Stimulated activated memory B cell treated with anti-CD40 and anti-IgM and Interleukin-4, amounts not matched to agents 10 μg/mL and 1 μg/mL and 100 μg/mL, for 72 hours (primary cell): ENCODE data around the gene LEMD3.
A peak's percentile ranks its signal among the peaks of the same experiment; 100 is the strongest.

Experiments
- ATAC-seq: fragments of 150-1000 bp; cut with Tn5 transposase; 2 replicates; pipeline ENCODE4 v1.10.0; 2021
- H3K27ac Mint-ChIP-seq: one replicate; pipeline ENCODE4 v1.8.0; 2022; ENCODE audit warnings: mild to moderate bottlenecking, mixed read lengths
- H3K27me3 Mint-ChIP-seq: one replicate; pipeline ENCODE4 v1.8.0; 2022; ENCODE audit warnings: mixed read lengths
- H3K36me3 Mint-ChIP-seq: one replicate; pipeline ENCODE4 v1.8.0; 2022; ENCODE audit warnings: mixed read lengths
- H3K4me1 Mint-ChIP-seq: one replicate; pipeline ENCODE4 v1.8.0; 2022; ENCODE audit warnings: mixed read lengths
- H3K4me3 Mint-ChIP-seq: one replicate; pipeline ENCODE4 v1.8.0; 2022; ENCODE audit warnings: mild to moderate bottlenecking, moderate library complexity, mixed read lengths
- H3K9me3 Mint-ChIP-seq: one replicate; pipeline ENCODE4 v1.8.0; 2022; ENCODE audit warnings: mixed read lengths

Gene LEMD3

DNA sequence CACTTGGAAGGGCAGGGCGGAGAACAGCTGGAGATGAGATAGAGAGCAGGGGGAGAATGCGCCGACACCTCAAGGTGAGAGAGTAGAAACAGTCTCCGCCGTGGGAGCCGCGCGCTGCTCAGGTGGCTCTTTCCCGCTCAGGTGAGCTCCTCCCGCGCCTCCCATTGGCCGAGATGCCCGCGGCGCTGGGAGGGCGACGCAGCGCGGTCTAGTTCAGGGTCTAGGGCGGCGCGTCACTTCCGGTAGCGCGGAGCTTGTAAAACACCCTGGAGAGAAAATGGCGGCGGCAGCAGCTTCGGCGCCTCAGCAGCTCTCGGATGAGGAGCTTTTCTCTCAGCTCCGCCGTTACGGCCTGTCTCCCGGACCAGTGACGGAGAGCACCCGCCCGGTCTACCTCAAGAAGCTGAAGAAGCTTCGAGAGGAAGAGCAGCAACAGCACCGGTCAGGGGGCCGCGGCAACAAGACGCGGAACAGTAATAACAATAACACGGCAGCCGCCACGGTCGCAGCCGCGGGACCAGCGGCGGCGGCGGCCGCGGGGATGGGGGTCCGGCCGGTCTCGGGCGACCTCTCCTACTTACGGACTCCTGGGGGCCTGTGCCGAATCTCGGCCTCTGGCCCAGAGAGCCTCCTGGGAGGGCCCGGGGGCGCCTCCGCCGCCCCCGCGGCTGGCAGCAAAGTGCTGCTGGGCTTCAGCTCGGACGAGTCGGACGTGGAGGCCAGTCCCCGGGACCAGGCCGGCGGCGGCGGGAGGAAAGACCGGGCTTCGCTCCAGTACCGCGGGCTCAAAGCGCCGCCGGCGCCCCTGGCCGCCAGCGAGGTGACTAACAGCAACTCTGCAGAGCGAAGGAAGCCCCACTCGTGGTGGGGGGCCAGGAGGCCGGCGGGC, at the start of gene LEMD3:
Gene LEMD3 (plus strand): TSS at position 264 of the 889 bp plus-strand sequence. CDS start 14 bp downstream, at position 278.
- H3K4me1 Mint-ChIP-seq = peaks cover 21% of the 10 kb centered on the region
- H3K27me3 Mint-ChIP-seq = no peaks in the 10 kb centered on the region
- H3K36me3 Mint-ChIP-seq = no peaks in the 10 kb centered on the region
- peak within 1 kb of the TSS; percentile 92 for H3K27ac Mint-ChIP-seq
- H3K9me3 Mint-ChIP-seq = no peaks in the 10 kb centered on the region
- peak within 1 kb of the TSS; percentile 90 for H3K4me3 Mint-ChIP-seq
- ATAC-seq = peak; percentile 98

DNA sequence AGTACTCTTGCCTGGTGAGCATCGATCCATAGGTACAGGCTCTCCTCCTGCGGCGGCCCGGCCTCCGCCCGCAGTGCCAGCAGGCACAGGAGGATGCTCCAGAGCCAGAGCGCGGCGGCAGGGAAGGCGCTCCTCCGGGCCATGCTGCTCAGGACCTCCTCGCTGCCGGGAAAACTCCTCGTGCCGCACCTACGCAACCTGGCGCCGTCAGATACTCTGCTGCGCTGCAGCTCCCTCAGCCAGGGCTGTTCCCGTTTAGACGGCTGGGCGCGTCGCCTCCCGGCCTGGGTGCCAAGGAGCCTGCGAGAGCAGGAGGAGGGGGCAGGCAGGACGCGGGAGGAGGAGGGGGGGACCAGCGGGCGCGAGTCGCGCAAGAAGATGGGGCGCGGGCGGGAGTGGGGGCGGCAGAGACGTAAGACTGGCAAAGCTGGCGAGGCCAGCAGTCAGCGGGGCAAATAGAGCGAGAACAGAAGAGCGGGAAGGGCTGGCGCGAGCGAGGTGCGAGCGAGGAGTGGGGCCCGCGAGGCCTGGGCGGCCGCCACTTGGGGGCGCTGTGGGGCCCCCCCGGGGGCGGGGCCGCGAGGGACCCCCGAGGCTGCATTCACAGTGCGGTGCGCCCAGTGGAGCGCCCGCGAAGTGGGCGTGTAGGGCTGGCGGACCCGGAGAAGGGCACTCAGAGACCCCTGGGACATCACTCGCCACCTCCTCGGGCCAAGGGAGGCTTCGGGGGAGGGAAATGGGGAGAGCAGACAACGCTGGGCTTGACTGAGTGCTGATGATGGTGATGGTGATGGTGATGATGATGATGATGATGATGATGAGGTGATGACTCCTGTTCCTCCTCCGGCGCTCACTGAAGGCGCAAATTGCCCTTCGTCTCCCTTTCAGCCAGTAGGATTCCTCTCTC, 48.1 kb upstream of the LEMD3 start, which contains the start of gene WIF1:
Gene WIF1 (minus strand): TSS at position 257 of the 907 bp plus-strand sequence. CDS start 114 bp downstream, at position 143.
- Mint-ChIP-seq H3K9me3 (no peaks in the 10 kb centered on the region), H3K27me3 (peaks cover 24% of the 10 kb centered on the region), H3K4me3 (peak within 1 kb of the TSS; percentile 52), H3K27ac (no peak within 1 kb of the TSS), H3K4me1 (peaks cover 14% of the 10 kb centered on the region), H3K36me3 (no peaks in the 10 kb centered on the region)
- peak; percentile 64 for ATAC-seq

DNA sequence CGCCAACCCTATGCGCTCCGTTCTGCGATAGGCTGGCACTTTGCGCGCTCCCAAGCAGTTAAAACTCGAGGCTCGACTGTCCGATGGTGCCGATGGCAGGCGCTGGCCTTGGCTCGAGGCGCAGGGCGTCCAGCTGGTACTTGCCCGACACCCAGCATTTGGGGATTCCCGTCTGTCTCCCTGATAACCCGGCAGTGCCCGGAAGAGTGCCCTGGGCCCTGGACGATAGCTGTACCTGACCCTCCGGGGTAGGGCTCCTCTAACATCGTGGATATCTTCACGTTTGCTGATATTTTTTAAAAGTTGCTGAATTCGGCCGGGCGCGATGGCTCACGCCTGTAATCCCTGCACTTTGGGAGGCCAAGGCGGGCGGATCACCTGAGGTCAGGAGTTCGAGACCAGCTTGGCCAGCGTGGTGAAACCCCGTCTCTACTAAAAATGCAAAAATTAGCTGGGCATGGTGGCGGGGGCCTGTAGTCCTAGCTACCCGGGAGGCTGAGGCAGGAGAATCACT, 47.4 kb upstream of the LEMD3 start:
- H3K4me1 Mint-ChIP-seq = peaks cover 14% of the 10 kb centered on the region
- peak overlapping the region; percentile 52 for H3K4me3 Mint-ChIP-seq
- H3K27me3 Mint-ChIP-seq = peaks cover 24% of the 10 kb centered on the region
- H3K36me3 Mint-ChIP-seq = no peaks in the 10 kb centered on the region
- H3K27ac Mint-ChIP-seq = no peak overlapping the region
- H3K9me3 Mint-ChIP-seq = no peaks in the 10 kb centered on the region
- no peak for ATAC-seq

DNA sequence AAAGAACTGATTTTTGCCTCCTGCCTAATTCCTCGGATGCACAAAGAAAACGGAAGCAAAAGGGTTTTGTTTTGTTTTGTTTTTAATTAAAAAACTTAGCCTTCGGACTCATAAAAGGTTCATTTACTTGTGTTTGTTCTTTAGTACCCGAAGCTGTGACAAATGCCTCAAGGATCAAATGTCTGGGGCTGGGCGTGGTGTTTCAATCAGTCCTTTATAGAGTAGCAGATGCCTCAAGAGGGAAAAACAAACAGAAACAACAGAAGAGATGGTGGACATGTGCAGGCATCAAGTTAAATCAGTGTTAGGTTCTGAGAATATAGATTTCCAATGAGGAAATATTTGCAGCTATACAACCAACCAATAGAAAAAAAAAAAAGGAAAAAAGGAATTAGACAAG, 46.7 kb upstream of the LEMD3 start:
- no peak for ATAC-seq
- Mint-ChIP-seq H3K36me3 (no peaks in the 10 kb centered on the region), H3K27me3 (peaks cover 24% of the 10 kb centered on the region), H3K4me1 (peaks cover 14% of the 10 kb centered on the region), H3K27ac (no peak overlapping the region), H3K9me3 (no peaks in the 10 kb centered on the region), H3K4me3 (no peak overlapping the region)

DNA sequence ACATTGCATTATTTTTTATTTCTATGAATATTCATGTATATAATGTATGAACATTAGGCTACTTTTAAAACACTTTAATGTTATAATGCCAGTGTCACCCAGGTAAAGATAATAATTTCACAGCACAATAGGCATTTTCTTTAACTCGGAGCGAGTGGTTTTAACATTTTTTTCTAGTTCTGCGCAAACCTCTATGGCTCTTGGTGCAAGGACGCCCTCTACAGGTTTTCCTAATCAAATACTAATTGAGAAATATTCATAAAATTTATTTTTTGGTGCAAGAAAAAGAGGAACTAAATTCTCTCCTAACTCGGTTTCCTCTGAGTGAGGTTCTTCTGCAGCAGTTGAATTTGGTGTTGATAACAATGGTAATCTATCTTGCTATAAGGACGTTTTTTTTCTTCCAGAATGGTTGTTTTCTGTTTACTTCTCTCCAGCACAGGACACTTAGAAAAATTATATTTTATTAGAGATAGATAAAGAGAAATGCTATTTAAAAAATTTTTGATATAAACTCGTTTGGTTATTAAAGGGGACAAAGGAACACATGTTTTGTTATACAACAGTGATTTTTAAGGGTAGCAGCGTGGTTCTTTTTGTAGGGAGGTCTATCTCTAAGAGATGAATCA, 45.8 kb upstream of the LEMD3 start:
- no peaks in the 10 kb centered on the region for H3K9me3 Mint-ChIP-seq
- no peak overlapping the region for H3K27ac Mint-ChIP-seq
- H3K36me3 Mint-ChIP-seq = no peaks in the 10 kb centered on the region
- H3K27me3 Mint-ChIP-seq = peaks cover 24% of the 10 kb centered on the region
- no peak for ATAC-seq
- no peak overlapping the region for H3K4me3 Mint-ChIP-seq
- peaks cover 14% of the 10 kb centered on the region for H3K4me1 Mint-ChIP-seq

DNA sequence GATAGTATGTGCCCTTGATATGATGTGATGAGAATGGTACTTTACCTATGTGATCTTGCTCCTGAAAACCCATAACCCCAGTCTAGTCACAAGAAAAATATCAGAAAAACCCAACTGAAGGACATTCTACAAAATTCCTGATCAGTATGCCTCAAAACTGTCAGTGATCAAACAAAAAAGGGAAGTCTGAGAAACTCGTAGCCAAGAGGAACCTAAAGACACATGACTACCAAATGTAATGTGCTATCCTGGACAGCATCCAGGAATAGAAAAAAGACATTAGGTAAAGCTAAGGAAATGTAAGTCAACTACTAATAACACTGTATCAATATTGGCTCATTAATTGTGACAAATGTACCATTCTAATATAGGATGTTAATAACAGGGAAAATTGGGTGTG, 44.1 kb upstream of the LEMD3 start:
- H3K27ac Mint-ChIP-seq = no peak overlapping the region
- H3K36me3 Mint-ChIP-seq = no peaks in the 10 kb centered on the region
- peaks cover 23% of the 10 kb centered on the region for H3K27me3 Mint-ChIP-seq
- no peak overlapping the region for H3K4me3 Mint-ChIP-seq
- peaks cover 14% of the 10 kb centered on the region for H3K4me1 Mint-ChIP-seq
- no peak for ATAC-seq
- H3K9me3 Mint-ChIP-seq = no peaks in the 10 kb centered on the region

DNA sequence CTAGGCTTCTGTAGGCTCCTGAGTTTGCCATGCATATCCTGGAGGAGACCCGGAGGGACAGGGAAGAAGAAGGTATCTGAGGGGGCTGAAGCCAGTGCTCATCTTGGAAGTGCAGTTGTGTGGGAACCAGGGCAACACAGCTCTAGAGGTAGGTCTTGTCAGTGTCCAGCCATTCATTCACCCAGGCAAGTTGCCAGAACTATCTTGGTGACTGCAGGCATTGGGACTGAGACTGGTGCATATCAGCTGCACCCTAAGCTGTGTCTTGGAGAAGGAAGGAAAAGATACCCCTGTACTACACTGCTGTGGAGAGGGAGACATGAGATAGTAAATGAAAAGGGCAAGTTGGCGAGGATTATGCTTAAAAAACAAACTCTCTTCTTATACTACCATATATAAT, 43.4 kb upstream of the LEMD3 start:
- Mint-ChIP-seq H3K27ac (no peak overlapping the region), H3K27me3 (peaks cover 16% of the 10 kb centered on the region), H3K36me3 (no peaks in the 10 kb centered on the region), H3K9me3 (no peaks in the 10 kb centered on the region), H3K4me3 (no peak overlapping the region), H3K4me1 (peaks cover 9% of the 10 kb centered on the region)
- ATAC-seq = no peak

DNA sequence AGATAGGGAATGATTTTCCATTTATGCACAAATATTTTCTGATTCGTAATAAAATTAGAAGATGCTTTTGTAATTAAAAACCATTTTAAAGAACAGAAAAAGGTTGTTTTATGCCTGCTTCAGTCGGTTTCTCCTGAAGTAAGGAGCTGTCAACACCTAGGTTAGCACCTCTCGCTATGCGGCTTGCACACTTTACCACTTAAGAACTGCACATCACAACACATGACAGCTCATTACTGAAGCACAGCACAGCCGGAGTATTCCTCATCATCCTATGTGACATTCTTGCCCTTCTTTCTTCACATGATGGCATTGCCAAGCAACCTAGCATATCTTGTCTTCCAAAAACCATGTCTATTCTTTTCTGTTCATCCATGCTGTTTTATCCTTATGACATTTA, 42.9 kb upstream of the LEMD3 start:
- Mint-ChIP-seq H3K27me3 (peaks cover 11% of the 10 kb centered on the region), H3K27ac (no peak overlapping the region), H3K4me1 (peaks cover 7% of the 10 kb centered on the region), H3K36me3 (no peaks in the 10 kb centered on the region), H3K4me3 (no peak overlapping the region), H3K9me3 (no peaks in the 10 kb centered on the region)
- no peak for ATAC-seq

DNA sequence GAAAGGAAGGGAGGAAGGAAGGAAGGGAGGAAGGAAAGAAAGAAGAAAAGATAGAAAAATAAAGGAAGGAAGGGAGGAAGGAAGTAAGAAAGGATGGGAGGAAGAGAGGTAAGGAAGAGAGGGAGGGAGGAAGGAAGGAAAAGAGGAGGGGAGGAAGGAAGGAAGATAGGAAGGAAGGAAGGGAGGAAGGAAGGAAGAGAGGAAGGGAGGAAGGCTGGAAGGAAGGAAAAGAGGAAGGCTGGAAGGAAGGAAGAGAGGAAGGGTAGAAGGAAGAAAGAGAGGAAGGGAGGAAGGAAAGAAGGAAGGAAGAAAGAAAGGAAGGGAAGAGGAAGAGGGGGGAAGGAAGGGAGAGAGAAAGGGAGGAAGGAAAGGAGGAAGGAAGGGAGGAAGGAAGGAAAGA, 35.5 kb upstream of the LEMD3 start:
- H3K4me3 Mint-ChIP-seq = no peak overlapping the region
- no peak for ATAC-seq
- H3K27me3 Mint-ChIP-seq = peaks cover 11% of the 10 kb centered on the region
- H3K36me3 Mint-ChIP-seq = peaks cover 12% of the 10 kb centered on the region
- peaks cover under 1% of the 10 kb centered on the region for H3K4me1 Mint-ChIP-seq
- peaks cover 17% of the 10 kb centered on the region for H3K9me3 Mint-ChIP-seq
- H3K27ac Mint-ChIP-seq = no peak overlapping the region

DNA sequence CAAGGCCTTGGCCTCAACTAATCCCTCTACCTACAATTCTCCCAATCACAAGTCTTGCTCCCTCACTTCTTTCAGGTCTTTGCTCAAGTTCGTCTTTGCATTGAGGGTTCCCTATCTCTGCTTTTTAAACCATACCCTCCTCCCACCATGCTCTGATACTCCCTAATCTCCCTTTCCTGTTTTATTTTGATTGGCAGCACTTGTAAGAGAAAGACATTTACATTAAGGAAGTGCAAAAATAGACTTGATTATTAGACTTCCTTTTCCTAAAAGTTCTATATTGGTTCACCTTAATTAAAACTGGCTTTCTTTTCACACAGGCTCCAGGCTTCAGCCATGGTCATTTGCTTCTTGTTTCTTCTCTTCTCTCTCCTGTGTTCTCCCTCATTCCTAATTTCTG, 30.0 kb upstream of the LEMD3 start:
- Mint-ChIP-seq H3K4me3 (no peak overlapping the region), H3K36me3 (peaks cover 7% of the 10 kb centered on the region), H3K27me3 (no peaks in the 10 kb centered on the region), H3K27ac (no peak overlapping the region), H3K9me3 (peaks cover 14% of the 10 kb centered on the region), H3K4me1 (peaks cover 11% of the 10 kb centered on the region)
- ATAC-seq = no peak

DNA sequence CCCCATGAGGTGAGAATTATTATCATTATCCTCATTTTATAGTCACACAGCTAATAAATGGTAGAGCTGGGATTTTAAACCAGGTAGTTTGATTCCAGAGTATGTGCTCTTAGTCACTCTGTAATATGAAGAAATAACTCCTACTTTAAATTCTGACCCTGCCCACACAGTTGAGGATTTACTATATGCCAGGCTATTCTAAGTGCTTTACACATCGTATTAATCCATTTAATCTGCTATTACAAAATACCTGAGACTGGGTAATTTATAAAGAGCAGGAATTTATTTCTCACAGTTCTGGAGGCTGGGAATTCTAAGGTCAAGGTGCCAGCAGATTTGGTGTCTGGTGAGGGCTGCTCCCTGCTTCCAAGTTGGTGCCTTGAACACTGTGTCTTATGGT, 28.6 kb upstream of the LEMD3 start:
- H3K36me3 Mint-ChIP-seq = peaks cover 7% of the 10 kb centered on the region
- no peak for ATAC-seq
- H3K27ac Mint-ChIP-seq = no peak overlapping the region
- peaks cover 11% of the 10 kb centered on the region for H3K4me1 Mint-ChIP-seq
- H3K9me3 Mint-ChIP-seq = peaks cover 11% of the 10 kb centered on the region
- H3K27me3 Mint-ChIP-seq = no peaks in the 10 kb centered on the region
- H3K4me3 Mint-ChIP-seq = no peak overlapping the region

DNA sequence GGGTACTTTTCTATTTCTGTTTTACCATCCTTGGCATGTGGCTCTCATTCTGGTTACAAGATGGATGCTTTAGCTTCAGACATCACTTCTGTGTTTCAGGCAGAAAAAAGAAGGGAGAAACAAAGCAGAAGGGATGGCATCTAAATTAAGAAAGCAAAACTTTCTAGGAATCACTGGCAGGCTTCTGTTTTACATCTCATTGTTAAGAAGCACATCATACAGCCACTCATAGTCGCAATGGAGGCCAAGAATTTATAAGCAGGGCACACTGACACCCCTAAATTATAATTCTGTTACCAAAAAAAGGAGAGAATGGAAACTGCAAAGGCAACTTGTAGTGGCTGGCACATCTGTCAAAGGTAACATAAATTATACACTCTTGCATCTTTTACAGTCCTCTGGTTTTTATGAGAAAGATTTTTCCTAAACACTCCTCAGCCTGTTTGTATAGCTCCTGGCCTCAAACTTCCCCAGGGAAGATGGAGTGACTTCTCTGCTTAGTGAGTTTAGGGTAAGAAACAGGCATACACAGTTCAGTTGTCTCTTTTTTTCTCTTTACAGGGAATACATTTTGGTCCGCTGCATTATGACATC, 22.0 kb upstream of the LEMD3 start:
- H3K4me1 Mint-ChIP-seq = no peaks in the 10 kb centered on the region
- peaks cover 9% of the 10 kb centered on the region for H3K27me3 Mint-ChIP-seq
- no peaks in the 10 kb centered on the region for H3K36me3 Mint-ChIP-seq
- no peak overlapping the region for H3K4me3 Mint-ChIP-seq
- no peak overlapping the region for H3K27ac Mint-ChIP-seq
- ATAC-seq = no peak
- no peaks in the 10 kb centered on the region for H3K9me3 Mint-ChIP-seq

DNA sequence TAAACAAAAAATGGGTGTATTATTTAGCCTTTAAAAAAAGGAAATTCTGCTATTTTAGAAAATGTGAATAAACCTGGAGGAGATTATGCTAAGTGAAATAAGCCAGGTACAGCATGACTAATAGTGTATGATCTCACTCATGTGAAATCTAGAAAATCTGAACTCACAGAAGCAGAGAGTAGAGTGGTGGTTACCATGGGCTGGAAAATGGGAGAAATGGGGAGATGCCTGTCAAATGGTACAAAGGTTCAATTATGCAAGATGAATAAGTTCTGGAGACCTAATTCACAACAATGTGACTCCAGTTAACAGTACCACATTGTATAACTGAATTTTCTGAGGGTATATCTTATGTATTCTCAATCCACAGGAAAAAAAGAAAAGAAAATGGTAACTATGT, 17.4 kb upstream of the LEMD3 start:
- H3K27me3 Mint-ChIP-seq = peaks cover 9% of the 10 kb centered on the region
- no peaks in the 10 kb centered on the region for H3K36me3 Mint-ChIP-seq
- no peak for ATAC-seq
- peaks cover 16% of the 10 kb centered on the region for H3K4me1 Mint-ChIP-seq
- H3K27ac Mint-ChIP-seq = no peak overlapping the region
- no peak overlapping the region for H3K4me3 Mint-ChIP-seq
- H3K9me3 Mint-ChIP-seq = no peaks in the 10 kb centered on the region

DNA sequence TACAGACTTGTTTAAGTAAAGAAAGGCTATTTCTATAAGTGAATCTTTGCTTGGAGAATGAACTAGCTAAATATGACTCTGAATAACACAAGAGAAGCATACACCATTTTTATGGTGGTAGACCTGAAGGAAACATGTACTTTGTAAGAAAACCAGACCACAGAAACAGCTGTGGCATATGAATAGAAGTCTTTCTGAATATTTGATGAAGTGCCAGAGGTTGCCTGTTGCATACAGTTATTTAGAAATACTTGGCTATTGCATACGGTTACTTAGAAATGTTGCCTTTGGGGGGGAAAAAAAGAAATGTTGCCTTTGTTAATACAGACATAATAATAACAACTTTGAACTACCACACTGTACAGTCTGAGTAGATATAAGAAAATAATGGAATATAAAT, 16.8 kb upstream of the LEMD3 start:
- Mint-ChIP-seq H3K9me3 (no peaks in the 10 kb centered on the region), H3K36me3 (no peaks in the 10 kb centered on the region), H3K4me3 (no peak overlapping the region), H3K4me1 (peaks cover 16% of the 10 kb centered on the region), H3K27ac (no peak overlapping the region), H3K27me3 (peaks cover 9% of the 10 kb centered on the region)
- ATAC-seq = no peak
